Liver (tissue), 3 donors: ENCODE measurements around the gene GNAO1.

Source experiments
- CTCF ChIP-seq: fragments of 150-350 bp; IDR thresholded peaks from 2 replicates; pipeline ENCODE4 v1.5.1; 2017; ENCODE audit warnings: improper control_type of control experiment, low read depth, low read length; ENCODE audit not compliant: missing input control
- EGR1 ChIP-seq, 2 donors: IDR thresholded peaks; 2 replicates each; pipeline ENCODE4 v1.6.1; 2016 to 2018; ENCODE audit warnings: antibody characterized with exemption in 2 of 2, low read depth in 2 of 2
- GABPA ChIP-seq, 2 donors: IDR thresholded peaks in 1 of 2; conservative IDR thresholded peaks in 1 of 2; 2 replicates each; pipeline ENCODE4 v1.6.1; 2016; ENCODE audit warnings: antibody characterized with exemption in 2 of 2, mild to moderate bottlenecking in 1 of 2, moderate library complexity in 1 of 2
- HNF4A ChIP-seq, 2 donors: conservative IDR thresholded peaks; 2 replicates each; pipeline ENCODE4 v1.6.1; 2016; ENCODE audit warnings: antibody characterized with exemption in 2 of 2, mild to moderate bottlenecking in 2 of 2
- JUND ChIP-seq, 2 donors: IDR thresholded peaks; 2 replicates each; pipeline ENCODE4 v1.6.1; 2016; ENCODE audit warnings: antibody characterized with exemption in 2 of 2
- MAX ChIP-seq: IDR thresholded peaks from 2 replicates; pipeline ENCODE4 v1.6.1; 2016; ENCODE audit warnings: antibody characterized with exemption
- RAD21 ChIP-seq, 2 donors: IDR thresholded peaks; 2 replicates each; pipeline ENCODE4 v1.6.1; 2016; ENCODE audit warnings: antibody characterized with exemption in 2 of 2, mild to moderate bottlenecking in 2 of 2
- REST ChIP-seq: IDR thresholded peaks from 2 replicates; pipeline ENCODE4 v1.6.1; 2016; ENCODE audit warnings: antibody characterized with exemption, mild to moderate bottlenecking
- SP1 ChIP-seq: IDR thresholded peaks from 2 replicates; pipeline ENCODE4 v1.6.1; 2018; ENCODE audit warnings: antibody characterized with exemption, mild to moderate bottlenecking
- TAF1 ChIP-seq: conservative IDR thresholded peaks from 2 replicates; pipeline ENCODE4 v1.6.1; 2016; ENCODE audit warnings: antibody characterized with exemption, mild to moderate bottlenecking
- YY1 ChIP-seq: IDR thresholded peaks from 2 replicates; pipeline ENCODE4 v1.6.1; 2016; ENCODE audit warnings: antibody characterized with exemption, mild to moderate bottlenecking
- ZBTB33 ChIP-seq: IDR thresholded peaks from 2 replicates; pipeline ENCODE4 v1.6.1; 2016; ENCODE audit warnings: antibody characterized with exemption
- donor health status: healthy.
- donor health status: healthy.

- TF ChIP-seq CTCF (no peak), REST (no peak), RAD21 (IDR thresholded peaks at IDR 0.05) (no peak), JUND (IDR thresholded peaks at IDR 0.05) (no peak), SP1 (no peak), ZBTB33 (no peak), TAF1 (no peak), MAX (no peak), GABPA (IDR thresholded peaks at IDR 0.05 in 1 of 2, conservative IDR thresholded peaks at IDR 0.05 in 1 of 2) (no peak), EGR1 (IDR thresholded peaks at IDR 0.05; ENCODE audit: low read depth in 2 of 2) (no peak), HNF4A (conservative IDR thresholded peaks at IDR 0.05) (no peak), YY1 (no peak)
Observed at GRCh38 chr16:56257666-56258342, 66.5 kb downstream of the GNAO1 start.
